ENCODE measurements around the gene SLC17A8.

DNA sequence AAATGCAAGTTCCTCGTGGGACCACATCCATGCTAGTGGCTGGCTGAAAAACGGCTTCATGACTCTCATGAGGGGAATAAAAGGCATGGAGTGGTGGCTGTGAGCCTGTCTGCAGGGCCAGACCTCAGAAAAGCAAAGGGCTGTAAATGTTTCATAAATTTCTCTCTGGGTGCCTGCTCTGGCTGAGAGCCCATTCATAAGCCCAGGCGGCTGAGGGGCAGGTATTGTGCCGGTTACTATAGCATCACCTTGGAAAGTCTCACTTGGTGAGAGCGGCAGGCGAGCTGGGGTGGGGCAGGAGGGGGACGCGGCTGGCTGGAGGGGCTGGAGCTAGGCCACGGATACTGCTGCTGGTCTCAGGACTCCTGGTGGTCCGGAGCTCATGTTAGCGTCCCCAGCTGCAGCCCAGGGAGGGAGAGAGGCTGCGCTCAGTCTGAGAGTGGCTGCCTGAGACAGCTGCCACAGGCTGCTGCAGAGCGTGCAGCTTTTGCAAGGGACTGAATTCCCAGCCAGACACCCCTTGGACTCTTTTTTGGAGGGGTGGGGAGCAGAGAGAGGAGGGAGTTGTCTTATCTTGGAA, at the start of gene SLC17A8:
- TF ChIP-seq CTCF (IDR thresholded peaks at IDR 0.05; ENCODE audit: low read depth, low read length) (no peak), EZH2phosphoT487 (IDR thresholded peaks at IDR 0.05; ENCODE audit: low read depth) (no peak)

Data from OCI-LY3 (cell line).